AG10803 (cell line): ENCODE data around the gene MYPN.
"Not testable (repeated sequence)": the region's sequence is repeated elsewhere in the genome, so short reads cannot be mapped to it uniquely, and the experiment has no call there.

Source experiments
- DNase-seq: peaks from one replicate; pipeline ENCODE4 v3.0.0; 2010; ENCODE audit warnings: low read depth
- H3K4me3 ChIP-seq: 2 replicates; pipeline ENCODE4 v1.5.1; 2011; ENCODE audit warnings: mild to moderate bottlenecking, low read length, control low read depth
- TF ChIP-seq, protein P1 (sequence below): conservative IDR thresholded peaks from 2 replicates; pipeline ENCODE4 v1.5.1; 2011; ENCODE audit warnings: mild to moderate bottlenecking, low read length, control low read depth, inconsistent platforms

The MYPN gene

DNA sequence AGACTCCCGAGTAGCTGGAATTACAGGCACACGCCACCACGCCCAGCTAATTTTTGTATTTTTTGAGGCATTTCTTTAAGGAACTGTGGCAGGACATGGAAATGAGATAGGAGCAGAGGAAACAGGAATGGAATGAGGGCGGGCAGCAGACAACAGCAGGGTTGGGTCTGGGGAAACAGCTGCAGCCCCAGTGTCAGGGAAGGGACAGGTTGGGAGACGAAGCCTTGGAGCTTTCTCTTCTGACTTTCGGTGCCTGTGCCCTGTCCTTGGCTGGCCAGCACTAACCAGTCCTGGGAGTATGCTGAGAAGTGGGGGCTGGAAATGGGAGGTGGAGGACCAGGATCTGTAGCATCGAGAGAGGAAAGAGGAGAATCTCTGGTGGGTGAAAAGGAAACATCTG, 75.3 kb downstream of the MYPN start:
- DNase-seq: no peak
- TF ChIP-seq, protein P1, sequence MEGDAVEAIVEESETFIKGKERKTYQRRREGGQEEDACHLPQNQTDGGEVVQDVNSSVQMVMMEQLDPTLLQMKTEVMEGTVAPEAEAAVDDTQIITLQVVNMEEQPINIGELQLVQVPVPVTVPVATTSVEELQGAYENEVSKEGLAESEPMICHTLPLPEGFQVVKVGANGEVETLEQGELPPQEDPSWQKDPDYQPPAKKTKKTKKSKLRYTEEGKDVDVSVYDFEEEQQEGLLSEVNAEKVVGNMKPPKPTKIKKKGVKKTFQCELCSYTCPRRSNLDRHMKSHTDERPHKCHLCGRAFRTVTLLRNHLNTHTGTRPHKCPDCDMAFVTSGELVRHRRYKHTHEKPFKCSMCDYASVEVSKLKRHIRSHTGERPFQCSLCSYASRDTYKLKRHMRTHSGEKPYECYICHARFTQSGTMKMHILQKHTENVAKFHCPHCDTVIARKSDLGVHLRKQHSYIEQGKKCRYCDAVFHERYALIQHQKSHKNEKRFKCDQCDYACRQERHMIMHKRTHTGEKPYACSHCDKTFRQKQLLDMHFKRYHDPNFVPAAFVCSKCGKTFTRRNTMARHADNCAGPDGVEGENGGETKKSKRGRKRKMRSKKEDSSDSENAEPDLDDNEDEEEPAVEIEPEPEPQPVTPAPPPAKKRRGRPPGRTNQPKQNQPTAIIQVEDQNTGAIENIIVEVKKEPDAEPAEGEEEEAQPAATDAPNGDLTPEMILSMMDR: no peak
- no peak overlapping the region for H3K4me3 ChIP-seq

DNA sequence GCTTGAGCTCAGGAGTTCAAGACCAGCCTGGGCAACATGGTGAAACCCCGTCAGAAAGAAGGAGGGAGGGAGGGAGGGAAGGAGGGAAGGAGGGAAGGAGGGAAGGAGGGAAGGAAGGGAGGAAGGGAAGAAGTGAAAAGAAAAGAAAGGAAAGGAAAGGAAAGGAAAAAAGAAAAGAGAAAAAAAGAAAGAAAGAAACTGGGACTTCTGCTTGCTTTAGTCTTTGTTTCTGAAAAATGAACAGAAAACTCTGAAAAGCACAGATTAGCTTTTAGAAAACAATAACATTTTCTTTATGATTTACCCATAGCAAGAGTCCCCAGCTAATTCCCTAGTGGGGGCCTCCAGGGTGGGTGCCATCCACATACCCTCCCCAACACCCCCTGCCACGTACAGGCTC, 75.8 kb downstream of the MYPN start:
- H3K4me3 ChIP-seq: no peak overlapping the region
- TF ChIP-seq, protein P1: no peak
- no peak for DNase-seq

DNA sequence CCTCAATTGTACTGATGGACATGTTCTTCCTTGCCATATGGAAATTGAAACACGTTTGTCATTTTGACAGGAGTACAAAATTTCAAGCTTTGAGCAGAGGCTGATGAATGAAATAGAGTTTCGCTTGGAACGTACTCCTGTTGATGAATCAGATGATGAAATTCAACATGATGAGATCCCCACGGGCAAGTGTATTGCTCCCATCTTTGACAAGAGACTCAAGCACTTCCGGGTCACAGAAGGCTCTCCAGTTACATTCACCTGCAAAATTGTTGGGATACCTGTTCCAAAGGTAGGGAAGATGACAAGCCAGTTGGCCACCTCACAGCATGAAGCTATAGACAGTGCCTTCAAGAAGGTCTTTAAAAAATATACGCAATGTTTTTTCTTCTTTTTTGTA, 79.5 kb downstream of the MYPN start:
- no peak for DNase-seq
- TF ChIP-seq, protein P1: no peak
- no peak overlapping the region for H3K4me3 ChIP-seq

DNA sequence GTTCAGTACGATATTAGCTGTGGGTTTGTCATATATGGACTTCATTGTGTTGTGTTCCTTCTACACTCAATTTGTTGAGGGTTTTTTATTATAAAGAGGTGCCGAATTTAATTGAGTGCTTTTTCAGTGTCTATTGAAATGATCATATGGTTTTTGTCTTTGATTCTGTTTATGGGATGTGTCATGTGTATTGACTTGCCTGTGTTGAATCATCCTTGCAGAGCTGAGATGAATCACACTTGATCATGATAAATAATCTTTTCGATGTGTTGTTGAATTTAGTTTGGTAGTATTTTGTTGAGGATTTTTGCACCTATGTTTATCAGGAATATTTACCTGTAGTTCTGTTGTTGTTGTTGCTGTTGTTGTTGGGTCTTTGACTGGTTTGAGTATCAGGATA, 82.8 kb downstream of the MYPN start:
- DNase-seq: no peak
- no peak overlapping the region for H3K4me3 ChIP-seq
- TF ChIP-seq, protein P1: no peak

DNA sequence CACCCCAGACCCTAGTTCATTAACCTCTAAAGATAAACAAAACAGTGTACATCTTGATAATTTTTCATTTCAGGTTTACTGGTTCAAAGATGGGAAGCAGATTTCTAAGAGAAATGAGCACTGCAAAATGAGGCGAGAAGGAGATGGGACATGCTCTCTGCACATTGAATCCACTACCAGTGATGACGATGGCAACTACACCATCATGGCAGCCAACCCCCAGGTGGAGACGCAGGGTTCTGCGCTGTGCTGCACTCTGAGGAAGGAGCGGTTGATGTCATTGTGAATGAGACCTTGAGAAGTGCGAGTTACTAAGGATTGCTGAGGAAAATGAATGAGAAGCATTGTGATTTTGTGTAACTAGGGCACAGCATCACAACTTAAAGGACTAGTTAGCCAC, 85.0 kb downstream of the MYPN start:
- TF ChIP-seq, protein P1: no peak
- H3K4me3 ChIP-seq: no peak overlapping the region
- DNase-seq: no peak

DNA sequence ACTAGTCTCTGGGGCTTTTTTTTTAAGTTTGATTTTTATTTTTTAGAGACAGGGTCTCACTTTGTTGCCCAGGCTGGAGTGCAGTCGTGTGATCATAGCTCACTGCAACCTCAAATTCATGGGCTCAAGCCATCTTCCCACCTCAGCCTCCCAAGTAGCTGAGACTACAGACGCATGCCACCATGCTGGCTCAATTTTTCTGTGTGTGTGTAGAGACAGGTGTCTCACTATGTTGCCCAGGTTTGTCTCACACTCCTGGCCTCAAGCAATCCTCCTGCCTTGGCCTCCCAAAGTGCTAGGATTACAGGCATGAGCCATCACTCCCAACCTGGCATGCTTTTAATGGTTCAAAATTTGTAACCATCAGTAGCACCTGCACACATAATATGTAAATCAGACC, 86.5 kb downstream of the MYPN start:
- not testable (repeated sequence) for DNase-seq, H3K4me3 ChIP-seq

DNA sequence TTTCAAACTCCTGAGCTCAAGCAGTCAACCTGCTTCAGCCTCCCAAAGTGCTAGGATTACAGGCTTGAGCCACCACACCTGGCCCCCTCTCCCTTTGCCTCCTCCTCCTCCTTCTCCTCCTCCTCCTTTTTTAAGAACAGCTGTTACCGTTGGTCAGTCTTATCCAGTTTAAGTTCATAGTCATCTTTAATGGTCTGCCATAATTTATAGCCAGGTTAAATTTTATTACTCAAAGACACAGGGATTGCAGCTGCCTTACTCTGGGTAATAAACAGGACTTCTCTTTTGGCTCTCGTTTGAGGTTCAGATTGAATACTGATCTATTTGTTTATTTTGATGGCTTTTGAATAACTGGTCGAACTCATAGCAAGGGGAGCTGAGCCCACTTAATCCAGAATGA, 87.4 kb downstream of the MYPN start:
- H3K4me3 ChIP-seq: no peak overlapping the region
- DNase-seq: no peak
- TF ChIP-seq, protein P1: no peak

DNA sequence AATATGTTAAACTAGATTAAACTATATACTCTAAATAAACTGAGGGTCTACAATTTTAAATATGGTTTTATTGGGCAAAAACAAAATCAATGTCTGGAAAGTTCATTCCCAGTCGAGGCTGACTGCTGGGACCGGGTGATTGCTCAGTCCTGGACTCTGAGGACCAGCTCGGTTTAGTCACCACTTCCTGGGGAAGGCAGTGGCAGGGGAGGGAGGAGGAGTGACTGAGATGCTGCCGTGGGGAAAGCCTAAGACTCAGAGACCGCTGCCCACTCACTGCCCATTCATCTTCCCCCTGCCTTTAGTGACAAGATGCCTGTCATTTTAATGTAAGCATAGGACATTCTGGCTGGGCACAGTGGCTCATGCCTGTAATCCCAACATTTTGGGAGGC, 93.7 kb downstream of the MYPN start:
- DNase-seq: peak; percentile 78
- TF ChIP-seq, protein P1: no peak
- H3K4me3 ChIP-seq: no peak overlapping the region
